ENCODE measurements around the gene CARF. TPM values are rescaled to one million over a fixed set of nuclear protein-coding genes. Genes with fewer than 3 reads are reported as not detected.
A peak's percentile ranks its signal among the peaks of the same experiment; 100 is the strongest.

The CARF gene
- polyA plus RNA-seq, 1 of the 3 experiments (the other 2 are of a cell fraction) = 4.6 TPM

DNA sequence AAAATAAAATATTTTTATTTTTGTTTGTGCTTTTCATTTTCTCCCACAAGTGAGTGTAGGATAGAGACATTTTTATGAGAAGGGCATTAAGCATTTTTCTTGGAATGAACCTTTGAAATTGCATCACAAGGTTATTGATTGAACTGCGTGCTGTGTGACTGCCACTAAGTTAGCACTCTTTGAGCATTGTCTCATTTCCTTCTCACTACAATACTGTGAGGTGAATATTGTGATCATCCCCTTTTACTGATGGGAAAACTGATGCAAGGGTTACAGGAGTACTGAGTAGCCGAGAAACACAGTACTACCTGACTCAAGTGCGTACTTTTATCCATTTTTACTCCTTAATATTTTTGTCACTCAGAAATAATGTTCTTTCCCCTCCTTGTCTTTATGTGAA lies 104.6 kb downstream of the CARF start:
- Histone ChIP-seq H3K79me2 (ENCODE audit: insufficient read depth) (peaks cover 69% of the 10 kb centered on the region), H3K4me3 (ENCODE audit: low read depth in 2 of 2, low read length in 1 of 2) (peak overlapping the region; percentile 21 to 45; a peak in 3 of 4 replicates), H3K9me2 (no peaks in the 10 kb centered on the region), H3K9ac (peak overlapping the region; percentile 88; the same call in 1 of the 2 replicates), H3F3A (replicated peaks; ENCODE audit: insufficient read depth) (peaks cover 5% of the 10 kb centered on the region), H3K9me3 (no peaks in the 10 kb centered on the region), H3K4me2 (peak overlapping the region; percentile 80), H2AFZ (ENCODE audit: low read depth) (no peak overlapping the region), H3K27me3 (ENCODE audit: insufficient read depth) (no peaks in the 10 kb centered on the region), H3K27ac (ENCODE audit: low read depth in 2 of 2, low read length in 1 of 2) (no peak overlapping the region), H3K36me3 (replicated peaks in 1 of 2; ENCODE audit: control insufficient read depth in 1 of 2, insufficient read depth in 2 of 2, low read length in 1 of 2) (peaks cover 0 to 11% of the 10 kb centered on the region in 2 experiments), H3K4me1 (ENCODE audit: control insufficient read depth in 1 of 2, insufficient read depth in 2 of 2, low read depth in 1 of 2, low read length in 1 of 2) (peaks cover 7 to 8% of the 10 kb centered on the region in 2 experiments; a peak in 2 of 4 replicates), H4K20me1 (ENCODE audit: insufficient read depth) (peaks cover 8% of the 10 kb centered on the region; the same call in 1 of the 2 replicates)
- POLR2A ChIA-PET = no interaction called here
- WGBS (ENCODE audit: low lambda C conversion rate) = 93% methylated on average over 3 of the region's 3 CpGs
- no peak for TF ChIP-seq NFIC (IDR thresholded peaks at IDR 0.05; ENCODE audit: borderline replicate concordance)
- no peak for TF ChIP-seq CHD2 (IDR thresholded peaks at IDR 0.05; ENCODE audit: low read length, partially characterized antibody)
- no peak for TF ChIP-seq POLR2AphosphoS5 (IDR thresholded peaks at IDR 0.05; ENCODE audit: low read depth, low read length)
- no peak for TF ChIP-seq TAF1 (IDR thresholded peaks at IDR 0.05; ENCODE audit: borderline replicate concordance, low read depth, low read length)
- TF ChIP-seq, protein P1, sequence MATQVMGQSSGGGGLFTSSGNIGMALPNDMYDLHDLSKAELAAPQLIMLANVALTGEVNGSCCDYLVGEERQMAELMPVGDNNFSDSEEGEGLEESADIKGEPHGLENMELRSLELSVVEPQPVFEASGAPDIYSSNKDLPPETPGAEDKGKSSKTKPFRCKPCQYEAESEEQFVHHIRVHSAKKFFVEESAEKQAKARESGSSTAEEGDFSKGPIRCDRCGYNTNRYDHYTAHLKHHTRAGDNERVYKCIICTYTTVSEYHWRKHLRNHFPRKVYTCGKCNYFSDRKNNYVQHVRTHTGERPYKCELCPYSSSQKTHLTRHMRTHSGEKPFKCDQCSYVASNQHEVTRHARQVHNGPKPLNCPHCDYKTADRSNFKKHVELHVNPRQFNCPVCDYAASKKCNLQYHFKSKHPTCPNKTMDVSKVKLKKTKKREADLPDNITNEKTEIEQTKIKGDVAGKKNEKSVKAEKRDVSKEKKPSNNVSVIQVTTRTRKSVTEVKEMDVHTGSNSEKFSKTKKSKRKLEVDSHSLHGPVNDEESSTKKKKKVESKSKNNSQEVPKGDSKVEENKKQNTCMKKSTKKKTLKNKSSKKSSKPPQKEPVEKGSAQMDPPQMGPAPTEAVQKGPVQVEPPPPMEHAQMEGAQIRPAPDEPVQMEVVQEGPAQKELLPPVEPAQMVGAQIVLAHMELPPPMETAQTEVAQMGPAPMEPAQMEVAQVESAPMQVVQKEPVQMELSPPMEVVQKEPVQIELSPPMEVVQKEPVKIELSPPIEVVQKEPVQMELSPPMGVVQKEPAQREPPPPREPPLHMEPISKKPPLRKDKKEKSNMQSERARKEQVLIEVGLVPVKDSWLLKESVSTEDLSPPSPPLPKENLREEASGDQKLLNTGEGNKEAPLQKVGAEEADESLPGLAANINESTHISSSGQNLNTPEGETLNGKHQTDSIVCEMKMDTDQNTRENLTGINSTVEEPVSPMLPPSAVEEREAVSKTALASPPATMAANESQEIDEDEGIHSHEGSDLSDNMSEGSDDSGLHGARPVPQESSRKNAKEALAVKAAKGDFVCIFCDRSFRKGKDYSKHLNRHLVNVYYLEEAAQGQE (IDR thresholded peaks at IDR 0.05; ENCODE audit: low read depth, low read length) = no peak
- TF ChIP-seq FOXJ3 (CRISPR knock-in tag; IDR thresholded peaks at IDR 0.05) = no peak
- no peak for TF ChIP-seq TEAD4 (IDR thresholded peaks at IDR 0.05; ENCODE audit: borderline replicate concordance, insufficient read depth)
- no peak for DNase-seq
- CTCF ChIA-PET = interaction anchor here (0.5 to 0.6 kb wide), 2 partner anchors 25 to 176 kb away, joined by 3 to 4 read pairs; no protein-coding TSS in a partner anchor

DNA sequence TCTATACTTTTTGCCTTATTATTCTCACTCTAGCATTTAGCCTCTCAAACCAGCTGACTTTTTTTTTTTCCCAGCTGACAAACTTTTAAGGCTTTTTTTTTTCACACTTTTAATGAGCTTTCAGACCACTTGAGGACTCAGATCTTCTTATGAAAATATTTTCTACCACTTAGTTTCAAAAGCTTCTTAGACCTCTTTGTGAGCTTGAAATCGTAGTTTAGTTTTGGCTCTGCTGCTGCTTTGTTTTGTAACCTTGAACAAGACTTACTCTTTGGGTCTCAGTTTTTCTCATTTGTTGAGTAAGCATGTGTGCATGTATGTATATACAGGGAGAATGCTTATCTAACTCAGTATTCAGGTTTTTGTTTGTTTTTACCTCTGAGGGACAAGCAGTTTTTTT lies 106.1 kb downstream of the CARF start:
- TF ChIP-seq, protein P2, sequence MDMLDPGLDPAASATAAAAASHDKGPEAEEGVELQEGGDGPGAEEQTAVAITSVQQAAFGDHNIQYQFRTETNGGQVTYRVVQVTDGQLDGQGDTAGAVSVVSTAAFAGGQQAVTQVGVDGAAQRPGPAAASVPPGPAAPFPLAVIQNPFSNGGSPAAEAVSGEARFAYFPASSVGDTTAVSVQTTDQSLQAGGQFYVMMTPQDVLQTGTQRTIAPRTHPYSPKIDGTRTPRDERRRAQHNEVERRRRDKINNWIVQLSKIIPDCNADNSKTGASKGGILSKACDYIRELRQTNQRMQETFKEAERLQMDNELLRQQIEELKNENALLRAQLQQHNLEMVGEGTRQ (IDR thresholded peaks at IDR 0.05; ENCODE audit: borderline replicate concordance, low read depth, low read length) = no peak
- TF ChIP-seq, protein P3, sequence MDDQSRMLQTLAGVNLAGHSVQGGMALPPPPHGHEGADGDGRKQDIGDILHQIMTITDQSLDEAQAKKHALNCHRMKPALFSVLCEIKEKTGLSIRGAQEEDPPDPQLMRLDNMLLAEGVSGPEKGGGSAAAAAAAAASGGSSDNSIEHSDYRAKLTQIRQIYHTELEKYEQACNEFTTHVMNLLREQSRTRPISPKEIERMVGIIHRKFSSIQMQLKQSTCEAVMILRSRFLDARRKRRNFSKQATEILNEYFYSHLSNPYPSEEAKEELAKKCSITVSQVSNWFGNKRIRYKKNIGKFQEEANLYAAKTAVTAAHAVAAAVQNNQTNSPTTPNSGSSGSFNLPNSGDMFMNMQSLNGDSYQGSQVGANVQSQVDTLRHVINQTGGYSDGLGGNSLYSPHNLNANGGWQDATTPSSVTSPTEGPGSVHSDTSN (IDR thresholded peaks at IDR 0.05) = no peak
- POLR2A ChIA-PET = no interaction called here
- H3K4me3 ChIP-seq (ENCODE audit: low read depth in 2 of 2, low read length in 1 of 2) = peak overlapping the region; percentile 29 to 45; a peak in 3 of 4 replicates
- peaks cover 8% of the 10 kb centered on the region; the same call in 1 of the 2 replicates for H4K20me1 ChIP-seq (ENCODE audit: insufficient read depth)
- peaks cover 7 to 8% of the 10 kb centered on the region in 2 experiments; a peak in 2 of 4 replicates for H3K4me1 ChIP-seq (ENCODE audit: control insufficient read depth in 1 of 2, insufficient read depth in 2 of 2, low read depth in 1 of 2, low read length in 1 of 2)
- peak overlapping the region; percentile 50; the same call in 1 of the 2 replicates for H3K9ac ChIP-seq
- H3K9me3 ChIP-seq = no peaks in the 10 kb centered on the region
- peaks cover 5% of the 10 kb centered on the region for H3F3A ChIP-seq (replicated peaks; ENCODE audit: insufficient read depth)
- WGBS (ENCODE audit: low lambda C conversion rate) = 76% methylated on average over 1 of the region's 1 CpG
- no peak overlapping the region; the same call in 1 of the 2 replicates for H2AFZ ChIP-seq (ENCODE audit: low read depth)
- H3K4me2 ChIP-seq = peak overlapping the region; percentile 80
- CTCF ChIA-PET = interaction anchor here (0.6 to 1.3 kb wide), 4 partner anchors 15 to 102 kb away, joined by 3 to 4 read pairs (median 3); no protein-coding TSS in a partner anchor
- peaks cover 0 to 11% of the 10 kb centered on the region in 2 experiments for H3K36me3 ChIP-seq (replicated peaks in 1 of 2; ENCODE audit: control insufficient read depth in 1 of 2, insufficient read depth in 2 of 2, low read length in 1 of 2)
- H3K27me3 ChIP-seq (ENCODE audit: insufficient read depth) = no peaks in the 10 kb centered on the region
- no peaks in the 10 kb centered on the region for H3K9me2 ChIP-seq
- peaks cover 84% of the 10 kb centered on the region for H3K79me2 ChIP-seq (ENCODE audit: insufficient read depth)
- DNase-seq = no peak
- no peak overlapping the region for H3K27ac ChIP-seq (ENCODE audit: low read depth in 2 of 2, low read length in 1 of 2)

Data from SK-N-SH (cell line).